Endometrial microvascular endothelial cells (primary cell): ENCODE data around the gene GYPA. TPM values are rescaled to one million over a fixed set of nuclear protein-coding genes. Genes with fewer than 3 reads are reported as not detected.
"Not testable (repeated sequence)": the region's sequence is repeated elsewhere in the genome, so short reads cannot be mapped to it uniquely, and the experiment has no call there.

Source experiments
- in situ Hi-C: cut with HindIII; loops from 2 replicates; pipeline ENCODE4 v1.10.0; 2017; ENCODE audit warnings: low sequenced_read_pairs, low pct_unique_long_range_greater_than_20kb; ENCODE audit errors: inconsistent ontology term
- total RNA-seq: library from RNA; depleted of rRNA; stranded (reverse); fragments of >200 nt; gene quantifications from one replicate; pipeline ENCODE4 v1.2.3, GENCODE V29; 2015; ENCODE audit errors: inconsistent ontology term

GYPA gene
- total RNA-seq, 1 donor from 2014 or later = not detected

DNA sequence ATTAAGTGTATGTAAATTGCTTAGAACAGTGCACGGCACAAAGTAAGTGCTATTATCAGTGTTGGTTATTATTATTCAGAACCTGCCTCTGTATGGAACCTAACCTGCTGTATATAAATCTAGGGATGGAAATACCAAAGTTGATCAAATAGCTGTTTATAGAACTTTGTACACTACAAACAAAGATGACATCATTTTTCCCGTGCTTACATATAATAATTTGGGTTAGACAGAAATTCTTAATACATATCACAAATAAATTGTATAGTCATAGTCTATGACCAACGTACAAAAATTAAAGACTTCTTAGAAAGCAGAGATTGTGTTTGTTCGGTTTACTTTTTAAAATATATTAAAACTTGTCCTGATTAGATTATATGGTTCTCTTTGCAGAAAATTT is 4.3 kb downstream of the GYPA start:
- in situ Hi-C loops = not testable (repeated sequence)

- in situ Hi-C loops = not testable (repeated sequence)
Observed at GRCh38 chr4:144130167-144130566, 10.4 kb downstream of the GYPA start.

- in situ Hi-C loops = not testable (repeated sequence)
Observed at GRCh38 chr4:144129336-144129875, 11.1 kb downstream of the GYPA start.

GRCh38 chr4:144128709-144129320 is 11.7 kb downstream of the GYPA start:
- in situ Hi-C loops = not testable (repeated sequence)

DNA sequence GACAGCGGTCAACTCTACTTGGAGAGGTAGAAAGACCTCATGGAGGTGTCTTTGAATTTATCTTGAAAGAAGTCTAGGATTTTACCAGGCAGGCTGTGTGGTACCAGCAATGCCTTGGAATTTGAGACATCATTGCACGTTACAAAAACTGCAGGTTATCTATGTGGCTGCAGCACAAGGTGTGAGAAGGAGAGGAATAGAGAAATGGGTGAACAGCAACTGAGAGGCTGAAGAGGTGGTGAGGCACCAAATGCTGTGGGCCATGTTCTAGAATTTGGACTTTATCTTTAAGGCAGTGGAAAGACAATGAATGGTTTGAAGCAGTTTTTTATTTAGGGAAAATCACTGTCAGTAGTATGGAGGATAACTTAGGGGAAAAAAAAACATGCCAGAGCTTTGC is 15.4 kb downstream of the GYPA start:
- in situ Hi-C loops = not testable (repeated sequence)

GRCh38 chr4:144123982-144124635 is 16.4 kb downstream of the GYPA start:
- in situ Hi-C loops = not testable (repeated sequence)

DNA sequence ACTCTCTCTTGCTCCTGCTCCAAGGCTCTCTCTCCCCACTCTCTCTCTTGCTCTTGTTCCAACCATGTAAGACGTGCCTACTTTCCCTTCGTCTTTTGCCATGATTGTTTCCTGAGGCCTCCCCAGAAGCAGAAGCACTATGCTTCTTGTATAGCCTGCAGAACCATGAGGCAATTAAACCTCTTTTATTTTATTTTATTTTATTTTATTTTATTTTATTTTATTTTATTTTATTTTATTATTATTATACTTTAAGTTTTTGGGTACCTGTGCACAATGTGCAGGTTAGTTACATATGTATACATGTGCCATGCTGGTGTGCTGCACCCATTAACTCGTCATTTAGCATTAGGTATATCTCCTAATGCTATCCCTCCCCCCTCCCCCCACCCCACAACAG is 17.2 kb downstream of the GYPA start:
- in situ Hi-C loops = not testable (repeated sequence)

DNA sequence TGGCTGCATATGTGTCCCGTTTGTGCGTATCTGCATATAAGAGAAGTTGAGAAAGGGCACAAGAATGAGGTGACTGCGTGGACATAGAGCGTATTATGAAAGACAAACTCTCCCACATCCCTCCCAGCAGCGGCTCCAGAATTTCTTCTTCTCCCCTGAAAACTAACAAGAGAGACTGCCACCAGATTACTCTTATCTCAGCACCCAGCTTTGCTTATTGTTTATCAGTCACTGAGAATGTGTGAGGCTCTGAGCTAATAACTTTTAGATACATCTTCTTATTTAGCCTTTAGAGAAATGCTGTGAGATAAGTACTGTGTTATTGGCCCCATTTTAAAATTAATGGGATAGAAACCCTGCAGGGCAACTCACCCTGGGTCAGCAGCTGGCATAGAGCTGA is 20.8 kb downstream of the GYPA start:
- in situ Hi-C loops = not testable (repeated sequence)

- in situ Hi-C loops = no loop called here
Observed at GRCh38 chr4:144115519-144115918, 25.0 kb downstream of the GYPA start.

- in situ Hi-C loops = no loop called here
Observed at GRCh38 chr4:144113546-144113945, 27.0 kb downstream of the GYPA start.

DNA sequence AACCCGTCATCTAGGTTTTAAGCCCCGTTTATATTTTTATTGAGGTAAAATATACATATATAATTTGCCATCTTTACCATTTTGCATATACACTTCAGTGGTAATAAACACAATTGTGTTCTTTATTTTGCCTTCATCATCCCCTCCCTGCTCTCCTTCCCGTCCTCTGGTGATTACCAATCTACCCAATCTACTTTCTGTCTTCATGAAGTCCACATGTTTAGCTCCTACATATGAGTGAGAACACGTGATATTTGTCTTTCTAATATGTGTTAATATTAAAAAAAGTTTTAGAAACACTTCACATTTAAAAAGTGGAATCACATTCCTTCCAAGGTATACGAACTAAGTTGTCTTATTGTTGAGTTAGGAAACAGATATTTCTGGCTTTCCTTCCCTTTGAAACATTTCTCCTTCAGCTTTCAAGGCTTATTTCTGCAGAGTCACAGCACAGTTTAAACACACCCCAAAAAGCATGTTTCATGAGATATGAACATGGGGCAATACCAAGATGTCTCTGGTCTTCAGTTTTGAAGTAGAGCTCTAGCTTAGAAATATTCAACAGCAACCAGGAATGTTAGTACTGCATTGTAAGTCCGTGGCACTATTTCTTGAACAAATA is 35.9 kb downstream of the GYPA start:
- in situ Hi-C loops = no loop called here

DNA sequence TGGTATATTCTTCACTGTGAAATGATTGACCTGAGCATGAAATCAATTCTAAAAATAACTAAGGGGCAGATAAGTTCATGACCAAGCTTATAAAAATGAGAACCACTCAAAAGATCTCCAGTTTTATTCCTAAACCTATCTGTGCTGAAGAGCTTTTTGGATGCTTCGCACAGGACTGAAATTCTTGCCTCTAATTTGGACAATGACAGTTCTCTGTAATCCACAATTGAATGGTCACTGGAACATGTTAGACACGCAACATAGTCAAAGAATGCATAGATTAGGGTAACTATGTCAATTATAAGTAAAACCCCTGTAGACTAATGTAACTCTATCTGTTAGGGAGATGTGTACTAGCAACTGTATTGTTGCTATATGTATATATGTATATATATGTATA is 42.7 kb downstream of the GYPA start:
- in situ Hi-C loops = not testable (repeated sequence)

- in situ Hi-C loops = not testable (repeated sequence)
Observed at GRCh38 chr4:144093995-144094394, 46.5 kb downstream of the GYPA start.

DNA sequence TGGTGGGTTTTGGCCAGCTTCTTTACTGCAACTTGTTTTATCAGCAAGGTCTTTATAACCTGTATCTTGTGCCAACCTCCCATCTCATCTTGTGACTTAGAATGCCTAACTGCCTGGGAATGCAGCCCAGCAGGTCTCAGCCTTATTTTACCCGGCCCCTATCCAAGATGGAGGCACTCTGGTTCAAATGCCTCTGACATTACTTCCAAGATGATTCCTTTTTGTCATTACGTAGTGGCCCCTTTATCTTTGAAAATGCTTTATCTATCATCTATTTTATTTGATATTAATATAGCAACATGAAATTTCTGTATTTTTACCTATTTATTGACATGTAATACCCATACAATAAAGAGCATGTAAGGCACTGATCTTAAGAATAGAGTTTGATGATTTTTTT is 49.3 kb downstream of the GYPA start:
- in situ Hi-C loops = not testable (repeated sequence)

GRCh38 chr4:144090744-144091143 is 49.8 kb downstream of the GYPA start:
- in situ Hi-C loops = no loop called here

DNA sequence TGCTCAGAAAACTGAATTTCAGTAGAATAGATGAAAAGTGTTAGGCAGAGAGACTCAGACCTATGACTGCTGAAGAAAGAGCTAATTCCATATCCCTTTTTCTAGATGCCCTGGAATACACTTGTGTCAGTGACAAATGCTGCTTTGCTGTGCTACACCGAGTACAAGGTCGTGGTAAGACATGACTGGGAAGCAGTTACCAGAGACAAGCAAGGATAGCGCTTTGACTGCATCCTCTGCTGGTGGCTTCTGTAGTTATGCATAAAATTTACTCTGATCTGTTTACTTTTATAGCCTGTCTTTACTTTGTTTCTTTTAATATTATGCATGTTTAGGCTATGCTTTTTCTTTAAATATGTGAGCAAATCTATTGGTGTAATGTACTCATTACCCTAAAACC is 58.5 kb downstream of the GYPA start:
- in situ Hi-C loops = not testable (repeated sequence)

- in situ Hi-C loops = not testable (repeated sequence)
Observed at GRCh38 chr4:144080135-144080534, 60.4 kb downstream of the GYPA start.

DNA sequence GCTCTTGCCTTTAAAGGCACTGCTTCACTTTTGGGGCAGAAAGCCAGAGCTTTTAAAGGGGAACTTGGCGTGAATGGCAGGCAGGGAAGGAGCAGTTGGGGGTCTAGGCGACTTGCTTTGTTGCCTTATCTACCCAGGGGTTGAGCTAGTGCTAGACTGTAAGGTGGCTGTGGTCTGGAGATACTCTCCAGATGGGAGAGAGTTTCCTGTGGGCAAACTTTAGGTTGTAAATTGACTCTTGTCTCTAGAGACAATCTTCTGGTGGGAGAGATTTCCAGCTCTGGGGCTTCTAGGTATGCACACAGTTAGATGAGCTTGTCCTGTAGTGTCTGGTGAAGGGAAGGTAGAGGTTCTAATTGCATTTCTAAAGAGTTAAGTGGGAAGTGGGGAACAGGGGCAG is 61.8 kb downstream of the GYPA start:
- in situ Hi-C loops = not testable (repeated sequence)

- in situ Hi-C loops = not testable (repeated sequence)
Observed at GRCh38 chr4:144061556-144061955, 79.0 kb downstream of the GYPA start.

- in situ Hi-C loops = not testable (repeated sequence)
Observed at GRCh38 chr4:144060234-144060859, 80.2 kb downstream of the GYPA start.
